C4-2B (cell line): ENCODE measurements around the gene SLC35F2.
"Not testable (repeated sequence)": the region's sequence is repeated elsewhere in the genome, so short reads cannot be mapped to it uniquely, and the experiment has no call there.

ENCODE experiments used
- ZFX ChIP-seq: fragments of 450-650 bp; IDR thresholded peaks from 2 replicates; pipeline ENCODE4 v1.6.1; 2017
- TF ChIP-seq, protein P1 (sequence below): fragments of 450-650 bp; conservative IDR thresholded peaks from 2 replicates; pipeline ENCODE4 v1.5.1; 2017; ENCODE audit warnings: mild to moderate bottlenecking

GRCh38 chr11:107860240-107860620 lies 1.6 kb upstream of the SLC35F2 start:
- TF ChIP-seq, protein P1, sequence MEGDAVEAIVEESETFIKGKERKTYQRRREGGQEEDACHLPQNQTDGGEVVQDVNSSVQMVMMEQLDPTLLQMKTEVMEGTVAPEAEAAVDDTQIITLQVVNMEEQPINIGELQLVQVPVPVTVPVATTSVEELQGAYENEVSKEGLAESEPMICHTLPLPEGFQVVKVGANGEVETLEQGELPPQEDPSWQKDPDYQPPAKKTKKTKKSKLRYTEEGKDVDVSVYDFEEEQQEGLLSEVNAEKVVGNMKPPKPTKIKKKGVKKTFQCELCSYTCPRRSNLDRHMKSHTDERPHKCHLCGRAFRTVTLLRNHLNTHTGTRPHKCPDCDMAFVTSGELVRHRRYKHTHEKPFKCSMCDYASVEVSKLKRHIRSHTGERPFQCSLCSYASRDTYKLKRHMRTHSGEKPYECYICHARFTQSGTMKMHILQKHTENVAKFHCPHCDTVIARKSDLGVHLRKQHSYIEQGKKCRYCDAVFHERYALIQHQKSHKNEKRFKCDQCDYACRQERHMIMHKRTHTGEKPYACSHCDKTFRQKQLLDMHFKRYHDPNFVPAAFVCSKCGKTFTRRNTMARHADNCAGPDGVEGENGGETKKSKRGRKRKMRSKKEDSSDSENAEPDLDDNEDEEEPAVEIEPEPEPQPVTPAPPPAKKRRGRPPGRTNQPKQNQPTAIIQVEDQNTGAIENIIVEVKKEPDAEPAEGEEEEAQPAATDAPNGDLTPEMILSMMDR: not testable (repeated sequence)
- TF ChIP-seq ZFX: not testable (repeated sequence)
